SW 1271 (cell line): ENCODE results near the gene DDIAS.
A peak's percentile ranks its signal among the peaks of the same experiment; 100 is the strongest.
"Not testable (repeated sequence)": the region's sequence is repeated elsewhere in the genome, so short reads cannot be mapped to it uniquely, and the experiment has no call there.

Experiments used
- DNase-seq, 2 experiments: peaks; one replicate each; lab custom pipeline; 2025; lab: John Stamatoyannopoulos, UW

The DDIAS gene

GRCh38 chr11:82922396-82923173 lies 21.0 kb downstream of the DDIAS start:
- not testable (repeated sequence) for DNase-seq

GRCh38 chr11:82924522-82925224 lies 23.1 kb downstream of the DDIAS start:
- no peak for DNase-seq

- DNase-seq = peak; percentile 39 to 85
Measured at GRCh38 chr11:82927264-82927880, 25.8 kb downstream of the DDIAS start.

- no peak for DNase-seq
Measured at GRCh38 chr11:82929121-82929520, 27.6 kb downstream of the DDIAS start.

GRCh38 chr11:82930229-82930628 lies 28.7 kb downstream of the DDIAS start:
- DNase-seq = no peak

GRCh38 chr11:82930734-82931133 lies 29.2 kb downstream of the DDIAS start:
- no peak for DNase-seq

GRCh38 chr11:82932564-82932963 lies 31.0 kb downstream of the DDIAS start:
- no peak for DNase-seq

GRCh38 chr11:82936261-82936660 lies 34.7 kb downstream of the DDIAS start:
- DNase-seq = no peak

GRCh38 chr11:82937554-82937953 lies 36.0 kb downstream of the DDIAS start:
- no peak for DNase-seq

GRCh38 chr11:82939456-82939855 lies 37.9 kb downstream of the DDIAS start:
- DNase-seq = no peak

- DNase-seq = no peak
Measured at GRCh38 chr11:82942376-82942775, 40.8 kb downstream of the DDIAS start.

- not testable (repeated sequence) for DNase-seq
Measured at GRCh38 chr11:82943430-82943829, 41.9 kb downstream of the DDIAS start.

- no peak for DNase-seq
Measured at GRCh38 chr11:82944198-82944597, 42.7 kb downstream of the DDIAS start.

GRCh38 chr11:82945041-82945440 lies 43.5 kb downstream of the DDIAS start:
- not testable (repeated sequence) for DNase-seq

GRCh38 chr11:82945682-82946081 lies 44.1 kb downstream of the DDIAS start:
- DNase-seq = no peak

GRCh38 chr11:82949352-82949751 lies 47.8 kb downstream of the DDIAS start:
- DNase-seq = no peak

- DNase-seq = not testable (repeated sequence)
Measured at GRCh38 chr11:82950502-82950901, 49.0 kb downstream of the DDIAS start.

GRCh38 chr11:82955736-82956453 lies 54.4 kb downstream of the DDIAS start:
- DNase-seq = not testable (repeated sequence)

- DNase-seq = no peak
Measured at GRCh38 chr11:82959987-82960778, 58.6 kb downstream of the DDIAS start.

- DNase-seq = no peak
Measured at GRCh38 chr11:82960779-82961143, 59.2 kb downstream of the DDIAS start.

GRCh38 chr11:82962021-82962420 lies 60.5 kb downstream of the DDIAS start:
- DNase-seq = not testable (repeated sequence)

- DNase-seq = no peak
Measured at GRCh38 chr11:82967381-82967780, 65.8 kb downstream of the DDIAS start.
